Hematopoietic multipotent progenitor cell treated with erythropoietin and hydrocortisone succinate and interleukin-3 and kit ligand, for 17 days (in vitro differentiated cells): ENCODE measurements around the gene FAM222A.

ENCODE experiments used
- DNase-seq: peaks from one replicate; pipeline ENCODE4 v3.0.0-alpha.2; 2015; ENCODE audit warnings: low spot score

The FAM222A gene

DNA sequence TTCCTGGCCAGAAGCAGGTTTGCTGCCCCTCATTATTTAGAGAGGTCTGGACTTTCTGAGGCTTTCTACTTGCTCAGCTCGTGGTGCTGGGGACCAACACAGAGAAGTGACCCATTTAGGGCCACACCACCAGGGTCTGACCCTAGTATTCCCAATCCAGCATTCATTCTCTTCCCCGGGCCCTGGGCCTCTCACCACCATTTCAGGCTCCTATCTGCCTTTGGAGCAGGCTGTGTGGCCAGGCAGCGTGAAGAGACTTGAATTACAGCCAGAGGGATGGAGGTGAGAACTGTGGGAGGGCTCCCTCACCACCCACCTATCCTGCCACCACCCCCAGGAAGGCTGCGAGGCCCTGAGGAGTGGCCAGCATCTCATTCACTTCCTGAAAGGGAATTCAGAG is 24.6 kb downstream of the FAM222A start:
- no peak for DNase-seq

DNA sequence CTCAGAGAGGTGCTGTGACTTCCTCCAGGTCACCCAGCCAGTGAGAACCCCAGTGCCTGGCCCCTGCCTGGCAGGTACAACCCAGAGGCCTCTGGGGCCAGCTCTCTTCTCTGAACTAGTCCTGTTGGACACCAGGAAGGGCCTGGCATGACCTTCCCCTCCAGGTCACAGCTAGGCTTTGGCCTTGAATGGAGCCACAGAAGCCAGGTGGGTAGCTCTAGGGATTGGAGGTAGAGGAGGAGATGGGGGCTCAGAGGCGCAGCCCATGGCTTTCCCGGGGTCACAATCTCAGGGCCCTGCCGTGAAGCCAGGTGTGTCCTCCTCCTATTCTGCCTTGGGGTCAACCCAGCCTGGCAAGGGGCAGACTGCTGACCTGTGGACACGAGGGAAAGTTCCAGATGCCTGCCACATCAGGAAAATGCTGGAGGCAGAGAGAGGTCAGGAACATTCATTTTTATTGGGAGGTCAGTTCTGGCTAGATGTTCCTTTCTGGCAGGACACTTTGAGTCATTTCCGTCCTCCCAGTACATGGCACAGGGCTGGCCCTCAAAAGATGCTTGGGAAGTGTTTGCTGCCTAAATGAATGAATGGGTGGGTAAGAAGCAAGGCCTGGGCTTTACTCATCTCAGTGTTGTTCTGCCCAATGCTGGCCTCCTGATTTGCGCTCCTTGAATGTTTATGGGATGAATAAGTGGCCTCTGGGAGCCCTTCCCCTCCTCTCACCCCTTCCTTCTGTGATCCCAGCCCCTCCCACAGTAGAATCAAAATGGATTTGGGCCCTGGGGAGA is 25.4 kb downstream of the FAM222A start:
- no peak for DNase-seq

DNA sequence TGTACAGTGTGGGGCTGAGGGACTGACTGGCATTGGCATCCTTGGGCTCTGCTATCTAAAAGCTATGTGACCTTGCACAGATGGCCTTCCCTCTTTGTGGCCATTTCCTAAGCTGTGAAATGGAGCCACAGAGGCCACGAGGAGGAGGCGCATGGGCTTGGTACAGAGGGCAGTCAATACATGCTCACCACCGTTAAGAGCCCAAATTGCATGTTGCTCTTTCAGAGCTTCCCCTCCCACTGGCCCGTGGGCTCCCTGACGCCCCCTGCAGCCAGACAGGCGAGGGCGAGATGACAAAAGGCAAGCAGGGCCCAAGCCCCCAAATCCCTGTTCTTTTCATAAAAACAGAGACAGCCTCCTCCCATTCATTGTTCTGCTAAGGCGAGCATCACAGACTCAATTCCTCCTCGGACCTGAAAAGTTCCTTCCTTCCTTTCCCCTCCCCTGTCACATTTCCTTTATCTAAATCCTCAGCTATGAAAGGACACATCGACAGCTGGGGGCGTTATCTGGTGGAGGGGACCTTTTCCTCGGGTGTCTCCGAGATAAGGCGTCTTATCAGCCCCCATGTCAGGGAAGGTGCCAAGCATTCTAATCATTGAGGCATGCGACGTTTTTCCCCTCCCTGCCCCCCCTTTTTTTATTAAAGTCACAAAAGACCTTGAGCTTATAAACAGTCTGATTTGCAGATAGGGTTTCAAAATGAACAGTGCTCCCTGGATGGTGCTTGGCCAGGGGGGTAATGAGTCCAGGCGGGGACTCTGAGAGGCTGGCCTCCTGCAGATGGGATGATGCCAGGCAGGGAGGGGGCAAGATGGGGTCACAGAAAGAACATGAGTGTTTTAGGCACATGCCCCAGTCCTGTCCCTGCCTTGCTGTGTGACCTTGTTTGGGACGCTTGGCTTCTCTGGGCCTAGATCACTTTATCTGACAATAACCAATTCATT is 26.4 kb downstream of the FAM222A start:
- peak; percentile 8 for DNase-seq

DNA sequence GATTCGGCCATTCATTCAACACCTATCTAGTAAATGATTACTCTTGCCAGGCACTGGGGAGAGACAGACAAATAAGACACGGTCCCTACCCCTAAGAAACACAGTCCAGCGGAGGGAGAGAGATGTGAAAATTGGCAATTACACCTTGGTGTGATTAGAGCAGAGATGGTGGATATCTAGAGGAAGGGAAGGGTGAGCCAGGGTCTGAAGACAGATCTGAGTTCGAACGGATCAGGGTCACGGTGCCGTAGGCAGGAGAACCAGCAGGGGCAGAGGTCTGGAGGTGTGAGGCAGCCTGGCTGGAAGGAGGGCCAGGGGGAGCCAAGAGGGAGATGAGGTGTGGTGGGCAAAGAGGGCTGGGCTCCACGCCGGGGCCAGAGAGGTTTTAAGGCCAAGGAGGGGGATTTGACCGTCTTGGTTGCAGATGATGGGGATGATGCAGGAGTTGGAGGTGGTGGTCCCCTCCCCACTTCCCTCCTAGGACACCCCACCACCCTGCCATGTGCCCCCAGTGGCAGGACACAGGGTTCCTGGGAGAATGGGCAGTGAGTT is 27.1 kb downstream of the FAM222A start:
- DNase-seq = no peak

DNA sequence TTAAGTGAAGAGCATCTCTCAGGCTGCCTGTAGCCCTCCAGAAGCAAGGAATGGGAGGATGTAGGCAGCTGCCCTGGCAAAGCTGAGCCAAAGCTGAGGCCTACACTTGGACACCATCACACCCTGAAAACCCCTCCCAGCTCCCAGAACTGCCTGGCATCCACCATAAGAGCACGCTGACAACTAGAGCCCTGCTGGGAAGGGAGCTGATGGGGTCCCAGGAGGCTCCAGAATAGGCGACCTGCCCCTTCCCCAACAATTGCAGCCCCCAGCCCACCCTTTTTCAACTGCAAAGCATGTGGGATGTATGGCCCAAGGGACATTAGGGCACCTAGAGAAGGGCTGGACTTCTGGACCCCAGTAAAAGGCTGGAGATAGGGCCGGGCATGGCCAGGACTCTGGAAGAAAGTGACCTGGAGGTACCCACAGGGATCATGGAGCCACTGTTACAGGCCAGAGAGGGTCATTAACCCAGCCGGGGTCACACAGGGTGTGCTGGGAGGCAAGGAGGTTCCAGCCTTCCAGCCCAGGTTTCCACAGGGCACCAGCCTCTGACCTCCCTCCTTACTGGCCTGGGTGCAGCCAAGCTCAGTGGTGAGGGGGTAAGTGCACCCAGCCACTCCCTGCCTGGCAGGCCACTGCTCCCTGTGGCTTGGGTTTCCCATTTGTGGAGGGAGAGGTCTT is 27.8 kb downstream of the FAM222A start:
- no peak for DNase-seq

DNA sequence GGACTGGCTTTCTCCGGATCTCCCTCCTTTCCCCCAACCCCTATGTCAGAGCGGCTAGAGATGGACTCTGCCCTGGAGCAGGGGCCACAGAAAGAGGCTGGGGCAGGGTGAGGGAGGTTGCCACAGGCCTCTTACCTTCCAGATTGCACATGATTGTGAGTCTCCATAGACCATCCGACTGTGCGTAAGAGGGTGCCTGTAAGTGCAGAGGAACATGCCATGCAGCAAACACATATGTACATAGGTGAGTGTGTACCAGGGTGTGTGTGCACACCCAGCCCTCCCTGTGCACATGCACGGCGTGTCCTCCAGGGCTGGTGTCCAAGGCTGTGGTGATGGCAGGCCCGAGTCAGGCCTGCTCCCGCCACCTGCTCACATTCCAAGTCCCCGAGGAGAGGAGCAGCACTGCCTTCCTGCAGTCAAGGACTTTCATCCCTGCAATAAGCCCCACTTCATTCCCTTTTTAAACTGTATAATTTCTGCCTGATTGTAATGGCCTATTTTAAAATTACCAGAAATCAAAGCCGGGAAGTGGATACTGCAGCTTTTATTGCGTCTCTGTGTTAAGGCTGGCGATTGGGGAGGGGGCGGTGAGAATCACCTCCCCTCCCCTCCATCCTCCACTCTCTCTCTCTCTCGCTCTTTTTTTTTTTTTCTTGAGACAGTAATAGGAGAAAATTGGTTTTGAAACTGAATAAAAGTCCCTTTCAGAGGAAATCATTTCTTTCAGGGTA is 28.5 kb downstream of the FAM222A start:
- no peak for DNase-seq

DNA sequence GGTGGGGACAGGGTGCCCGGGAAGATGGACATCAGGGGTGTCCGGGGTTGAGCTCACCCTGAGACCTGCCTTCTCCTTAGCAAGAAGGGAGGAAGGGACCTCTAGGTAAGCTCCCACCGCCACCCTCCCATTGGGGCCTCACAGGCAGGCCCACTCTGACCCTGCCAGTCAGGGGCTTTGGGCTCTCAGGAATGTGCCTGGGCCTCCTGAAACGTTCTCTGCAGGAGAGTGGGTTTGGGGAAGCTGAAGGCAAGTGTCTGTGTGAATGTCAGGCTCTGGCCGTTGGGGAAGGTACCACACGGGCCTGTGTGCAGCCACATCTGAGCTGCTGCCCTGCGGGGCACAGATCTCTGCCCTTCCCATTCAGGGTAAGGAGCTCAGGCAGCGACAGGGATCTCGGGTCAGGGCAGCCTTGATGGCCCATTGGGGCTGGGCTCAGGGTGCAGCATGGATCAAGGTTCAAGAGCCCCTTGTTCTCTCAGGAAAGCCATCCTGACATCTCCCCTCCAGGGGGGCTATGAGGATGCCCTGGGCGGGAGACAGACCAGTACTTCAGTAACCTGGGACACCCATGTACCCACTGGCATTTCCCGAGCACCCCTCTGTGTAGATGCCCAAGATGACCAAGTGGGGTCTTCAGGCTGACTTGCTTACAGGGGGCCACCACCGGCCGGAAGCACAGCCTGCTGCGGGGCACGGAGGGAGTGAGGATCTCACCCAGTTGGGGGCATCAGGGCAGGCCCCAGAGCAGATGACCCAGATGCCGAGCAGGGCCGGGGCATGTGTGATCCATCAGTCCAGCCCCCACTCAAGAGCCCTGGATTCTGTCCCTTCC is 29.7 kb downstream of the FAM222A start:
- no peak for DNase-seq

DNA sequence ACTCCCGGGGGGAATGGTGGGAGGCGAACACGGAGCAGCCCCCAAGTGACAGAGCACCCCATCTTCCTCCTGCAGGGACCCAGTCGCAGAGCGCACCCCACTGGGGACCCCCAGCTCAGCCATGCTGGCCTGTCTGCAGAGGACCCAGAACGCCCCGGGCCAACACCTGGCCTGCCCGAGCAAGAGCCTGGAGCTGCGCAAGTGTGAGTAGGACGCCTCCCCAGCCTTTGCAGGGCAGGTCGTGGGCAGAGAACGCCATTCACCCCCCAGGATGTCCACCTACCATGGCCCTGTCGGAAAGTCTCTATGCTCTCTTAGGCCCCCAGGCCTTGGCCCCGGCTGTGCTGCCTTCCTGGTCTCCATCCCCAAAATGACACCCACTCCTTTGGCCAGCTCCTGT is 30.4 kb downstream of the FAM222A start:
- no peak for DNase-seq

DNA sequence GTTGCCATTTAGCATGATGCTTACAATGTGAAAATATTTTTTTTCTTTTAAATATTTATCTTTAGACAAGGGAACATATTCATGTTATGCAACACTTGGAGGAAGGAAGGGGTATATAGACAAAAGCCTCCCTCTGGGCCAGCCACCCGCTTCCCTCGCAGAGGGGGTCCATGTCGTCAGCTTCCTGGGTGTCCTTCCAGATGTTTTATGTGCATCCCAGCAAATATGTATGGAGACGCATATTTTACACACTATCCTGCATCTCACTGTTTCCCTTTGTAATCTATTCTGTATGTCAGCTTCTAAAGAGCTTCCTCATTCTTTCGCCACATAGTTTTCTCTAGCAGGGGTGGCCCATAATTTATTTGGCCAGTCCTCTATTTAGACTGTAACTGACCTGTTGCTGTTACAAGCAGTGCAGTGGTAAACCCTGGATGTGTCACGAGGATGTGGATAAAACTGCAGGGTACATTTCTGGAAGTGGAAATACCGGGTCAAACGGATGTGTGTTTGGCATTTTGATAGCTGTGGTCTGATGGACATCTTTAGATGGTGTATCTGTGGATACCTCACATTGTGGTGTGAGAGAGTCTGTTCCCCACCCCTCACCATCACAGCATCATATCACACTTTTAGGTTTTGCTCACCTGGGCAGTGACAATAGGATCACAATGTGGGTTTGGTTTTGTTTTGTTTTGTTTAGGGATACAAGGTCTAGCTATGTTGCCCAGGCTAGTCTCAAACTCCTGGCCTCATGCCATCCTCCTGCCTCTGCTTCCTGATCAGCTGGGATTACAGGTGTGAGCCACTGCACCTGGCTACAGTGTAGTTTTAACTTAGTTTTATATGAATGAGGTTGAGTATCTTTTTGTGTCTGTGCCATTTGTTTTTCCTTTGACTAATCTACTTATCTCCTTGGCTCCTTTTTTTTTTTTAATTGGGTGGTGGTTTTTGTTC is 31.6 kb downstream of the FAM222A start:
- DNase-seq = no peak

DNA sequence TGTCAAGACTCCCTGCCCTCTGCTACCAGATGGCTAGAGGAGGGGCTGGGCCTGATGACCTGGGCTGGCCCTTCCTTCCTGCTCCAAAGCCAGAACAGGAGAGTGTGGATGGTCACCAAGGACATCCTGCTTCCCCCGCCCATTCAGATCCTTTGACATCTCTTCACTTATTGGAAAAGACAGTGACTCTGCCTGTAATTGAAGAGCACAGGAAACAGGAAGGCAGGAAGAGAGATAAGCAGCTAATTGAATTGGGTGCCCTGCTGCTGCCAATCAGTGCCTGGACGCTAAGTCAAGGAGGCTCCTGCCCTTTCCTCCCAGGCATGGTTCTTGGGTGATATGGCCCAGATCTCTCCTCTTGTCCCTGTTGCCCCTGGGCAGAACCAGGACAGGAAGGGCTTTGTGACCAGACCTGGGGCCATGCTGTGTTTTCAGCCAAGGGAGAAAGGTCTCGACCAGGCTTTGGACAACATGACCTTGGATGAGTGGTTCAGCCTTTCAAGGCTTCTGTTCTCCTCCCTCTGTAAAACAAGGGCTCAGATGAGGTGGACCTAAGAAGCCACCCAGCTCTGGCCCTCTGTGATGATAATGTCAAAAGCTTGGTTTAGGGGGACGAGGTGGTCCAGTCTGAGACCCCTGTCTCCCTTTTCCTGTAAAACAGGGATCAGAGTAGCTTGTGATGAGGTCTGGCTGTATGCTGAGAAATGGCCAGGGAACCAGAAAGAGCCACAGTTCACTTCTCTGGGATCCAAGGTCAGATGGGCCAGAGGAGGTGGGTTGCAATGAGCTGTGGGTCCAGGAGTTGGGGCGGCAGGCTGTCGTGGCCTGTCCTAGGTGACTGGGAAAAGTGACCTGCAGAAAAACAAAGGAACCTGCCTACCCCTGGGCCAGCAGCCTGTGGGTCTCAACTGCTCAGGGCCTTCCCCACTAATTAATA is 38.8 kb downstream of the FAM222A start:
- no peak for DNase-seq

DNA sequence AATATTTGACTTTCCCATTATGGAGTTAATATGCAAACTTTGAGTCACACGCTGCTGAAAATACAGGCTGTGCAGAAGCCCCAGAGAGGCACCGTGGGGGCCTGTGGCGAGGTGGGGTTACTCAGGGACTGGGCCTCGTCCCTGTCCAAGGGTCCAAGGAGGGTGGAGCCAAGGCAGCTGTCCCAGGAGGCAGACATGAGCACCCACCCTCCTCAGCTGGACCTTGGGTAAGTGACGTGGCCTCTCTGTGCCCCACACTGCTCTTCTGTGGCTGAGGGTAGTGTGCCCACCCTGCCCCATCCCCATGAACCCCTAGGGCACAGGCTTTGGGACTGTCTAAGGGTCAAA is 39.4 kb downstream of the FAM222A start:
- DNase-seq = no peak

DNA sequence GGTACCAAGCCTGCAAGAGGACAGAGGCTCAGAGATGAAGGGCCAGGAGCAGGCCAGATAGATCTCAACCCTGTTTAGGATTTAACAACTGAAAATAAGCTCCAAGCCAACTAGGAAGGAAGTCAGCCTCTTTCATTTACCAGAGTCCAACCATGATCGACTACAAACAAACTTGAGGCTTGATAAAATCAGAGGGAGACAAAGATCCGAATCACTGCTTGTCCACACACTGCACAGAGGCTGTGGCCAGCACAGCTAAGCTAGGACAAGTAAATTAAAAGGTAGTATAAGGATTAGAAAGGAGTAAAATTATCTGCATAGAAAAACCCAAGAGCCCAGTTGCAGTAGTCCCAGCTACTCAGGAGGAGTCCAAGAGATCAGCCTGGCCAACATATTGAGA is 40.3 kb downstream of the FAM222A start:
- no peak for DNase-seq

DNA sequence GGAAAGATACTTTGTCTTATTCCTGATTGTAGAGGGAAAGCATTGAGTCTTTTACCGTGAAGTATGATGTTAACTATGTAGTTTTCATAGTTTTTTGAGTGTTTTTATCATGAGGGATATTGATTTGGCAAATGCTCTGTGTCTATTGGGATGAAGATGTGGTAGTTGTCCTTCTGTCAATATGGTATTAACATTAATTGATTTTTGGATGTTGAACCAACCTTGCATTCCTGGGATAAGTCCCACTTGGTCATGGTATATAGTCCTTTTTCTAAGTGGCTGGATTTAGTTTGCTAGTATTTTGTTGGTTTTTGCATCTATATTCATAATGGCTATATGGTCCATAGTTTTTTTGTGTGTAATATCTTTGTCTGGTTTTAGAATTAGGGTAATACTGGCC is 42.8 kb downstream of the FAM222A start:
- DNase-seq = no peak

DNA sequence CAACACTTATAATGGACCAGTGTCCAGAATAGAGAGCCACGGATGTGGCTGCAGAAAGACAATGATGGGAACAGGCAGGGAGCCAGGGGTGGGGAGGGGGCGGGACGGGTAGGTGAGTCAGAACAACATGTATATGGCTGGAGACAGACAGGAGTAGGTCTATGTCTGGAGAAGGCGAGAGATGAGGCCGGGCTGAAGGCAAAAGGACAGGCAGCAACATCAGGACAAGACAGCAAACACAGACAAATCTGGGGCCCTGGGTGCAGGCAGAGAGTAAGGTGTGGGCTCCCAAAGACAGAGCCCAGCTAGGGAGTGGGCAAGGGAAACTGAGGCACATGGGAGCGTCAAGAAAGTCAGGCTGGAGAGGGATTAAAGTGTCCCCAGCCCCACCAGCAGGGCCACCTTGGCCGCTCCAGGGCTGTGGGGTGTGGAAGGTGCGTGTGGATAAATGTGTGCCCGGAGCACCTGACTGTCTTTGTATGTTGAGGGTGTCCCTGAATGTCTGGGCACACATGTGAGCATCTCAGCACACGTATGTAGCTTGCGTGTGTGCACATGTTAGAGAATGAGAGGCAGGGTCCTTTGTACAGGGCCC is 44.1 kb downstream of the FAM222A start:
- no peak for DNase-seq

DNA sequence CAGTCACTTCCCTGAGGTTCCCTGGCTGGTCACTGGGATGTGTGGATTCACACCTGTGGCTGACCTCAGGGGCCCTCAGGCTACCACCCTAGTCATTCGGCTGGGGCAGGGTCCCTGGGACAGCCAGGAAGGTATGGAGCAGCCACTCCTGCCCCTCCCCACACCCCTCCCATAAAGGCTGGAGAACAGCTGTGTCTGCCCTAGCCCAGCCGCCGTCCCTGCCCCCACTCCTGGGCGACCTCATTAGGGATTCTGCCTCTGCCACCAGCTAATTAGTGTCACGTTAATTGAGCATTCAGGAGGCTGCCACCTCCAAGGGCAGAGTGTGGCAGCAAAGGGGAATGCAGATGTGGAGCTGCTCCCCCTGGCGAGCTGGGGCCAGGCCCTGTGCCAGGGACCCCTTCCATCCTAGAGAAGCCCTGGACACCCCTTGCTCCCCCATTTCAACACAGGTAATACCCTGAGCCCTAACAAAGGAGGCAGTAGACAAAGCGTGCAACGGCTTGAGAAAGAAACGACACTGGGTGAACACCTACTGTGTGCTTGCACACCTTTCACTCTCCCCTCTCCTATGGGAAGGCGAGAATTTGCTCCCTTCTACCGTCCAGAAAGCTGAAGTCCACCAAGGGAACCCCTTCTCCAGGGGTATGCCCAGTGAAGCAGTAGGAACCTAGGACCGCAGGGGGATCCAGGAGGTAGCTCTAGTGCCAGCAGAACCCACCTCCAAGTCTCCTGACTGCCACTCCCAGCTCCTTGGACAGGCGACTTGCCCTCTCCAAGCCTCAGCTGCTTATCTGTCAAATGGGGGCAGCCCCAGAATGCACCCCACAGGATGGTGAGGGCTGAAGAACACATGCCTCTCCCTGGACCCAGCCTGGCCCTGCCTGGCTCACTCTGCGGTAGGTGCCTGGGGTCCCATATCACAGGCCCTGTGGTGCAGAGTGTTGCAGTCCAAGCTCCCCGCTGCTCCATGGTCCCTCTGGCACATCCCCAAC is 45.1 kb downstream of the FAM222A start:
- DNase-seq = no peak

DNA sequence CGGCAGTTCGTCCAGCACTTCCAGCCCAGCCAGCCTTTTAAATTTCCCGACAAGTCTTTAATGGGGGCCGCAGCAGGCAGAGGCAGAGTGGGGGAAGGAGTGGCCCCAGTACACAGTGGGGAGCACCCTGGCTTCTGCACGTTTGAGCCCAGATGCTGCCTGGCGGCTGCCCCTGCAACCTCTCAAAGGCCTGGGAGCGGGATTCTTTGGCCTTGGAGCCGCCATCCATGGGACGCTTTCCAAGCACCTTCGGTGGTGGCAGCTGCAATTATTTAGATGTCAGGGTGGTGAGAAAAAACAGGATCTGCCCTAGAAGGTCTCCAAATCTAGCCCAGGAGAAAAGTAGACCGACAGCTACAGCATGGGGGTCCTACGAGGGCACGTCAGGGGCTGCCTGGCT is 46.0 kb downstream of the FAM222A start:
- no peak for DNase-seq
